HG02798 (cell line): ENCODE measurements around the gene ABCF3.

Experiments
- ATAC-seq: cut with Tn5 transposase; IDR thresholded peaks from one replicate; pipeline ENCODE4 v1.9.1; 2021; ENCODE audit warnings: mild to moderate bottlenecking; ENCODE audit not compliant: unreplicated experiment, poor library complexity

Gene ABCF3

DNA sequence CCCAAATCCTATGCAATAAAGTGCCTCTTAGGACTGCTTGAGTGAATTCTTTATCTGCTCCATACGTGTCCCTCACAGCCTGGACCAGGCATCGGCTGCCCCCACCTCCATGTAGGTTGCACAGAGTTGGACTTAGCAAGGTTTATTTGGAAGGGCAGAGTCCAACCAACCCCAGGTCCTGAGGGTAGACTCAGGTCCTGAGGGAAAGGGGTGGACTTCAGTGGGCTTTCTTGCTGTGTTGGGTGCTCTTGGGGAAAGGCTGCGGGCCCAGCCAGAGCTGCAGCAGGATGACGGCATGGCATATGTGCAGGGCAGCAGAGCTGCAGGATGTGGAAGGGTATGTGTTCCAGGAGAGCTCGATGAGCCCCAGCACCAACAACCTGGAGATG, 56.3 kb downstream of the ABCF3 start:
- no peak for ATAC-seq
